ENCODE data around the gene ANKFY1. TPM values are rescaled to one million over a fixed set of nuclear protein-coding genes. Genes with fewer than 3 reads are reported as not detected.

Gene ANKFY1
- total and polyA plus RNA-seq, 2 experiments from 2014 or later = 18.6 to 32.8 TPM

GRCh38 chr17:4146641-4147040 lies 117.1 kb downstream of the ANKFY1 start:
- no peaks in the 10 kb centered on the region for H3K9me3 ChIP-seq (ENCODE audit: low read depth)
- 76% methylated on average over 5 of the region's 5 CpGs for WGBS (ENCODE audit: low lambda C conversion rate, missing lambda C conversion rate)
- TF ChIP-seq EZH2phosphoT487 (IDR thresholded peaks at IDR 0.05; ENCODE audit: low read depth, severe bottlenecking, unreplicated experiment) (no peak), EZH2 (IDR thresholded peaks at IDR 0.05; ENCODE audit: borderline replicate concordance) (no peak), CTCF (IDR thresholded peaks at IDR 0.05; ENCODE audit: poor library complexity) (no peak)
- H3K79me2 ChIP-seq = peaks cover 27% of the 10 kb centered on the region
- no peak overlapping the region for H2AFZ ChIP-seq
- H3K27ac ChIP-seq = no peak overlapping the region
- no peak for DNase-seq (ENCODE audit: low spot score)
- peaks cover 12% of the 10 kb centered on the region for H3K4me1 ChIP-seq (ENCODE audit: insufficient read depth)
- no peaks in the 10 kb centered on the region for H3K9me2 ChIP-seq (replicated peaks; ENCODE audit: insufficient read depth)
- H3K4me2 ChIP-seq = no peak overlapping the region
- no peak overlapping the region for H3K4me3 ChIP-seq
- H3K27me3 ChIP-seq = no peaks in the 10 kb centered on the region
- H3K36me3 ChIP-seq (replicated peaks; ENCODE audit: insufficient read depth, low read depth) = no peaks in the 10 kb centered on the region
- no peaks in the 10 kb centered on the region for H4K20me1 ChIP-seq (ENCODE audit: insufficient read depth, poor library complexity, severe bottlenecking)

DNA sequence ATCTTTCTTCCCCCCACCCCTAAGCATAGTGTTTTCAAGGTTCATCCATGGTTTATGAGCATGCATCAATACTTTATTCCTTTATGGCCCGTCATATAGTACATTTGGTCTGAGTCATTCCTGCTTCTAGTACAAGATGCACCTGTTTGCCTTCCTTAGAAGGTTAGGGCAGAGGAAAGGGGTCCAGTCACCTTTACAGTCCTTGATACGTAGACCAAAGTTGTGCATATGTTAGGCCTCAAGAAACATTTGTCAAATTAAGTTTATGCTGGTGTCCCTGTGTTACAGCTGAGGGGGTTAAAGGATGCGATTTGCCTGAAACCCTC lies 119.4 kb downstream of the ANKFY1 start:
- TF ChIP-seq EZH2phosphoT487 (IDR thresholded peaks at IDR 0.05; ENCODE audit: low read depth, severe bottlenecking, unreplicated experiment) = no peak
- TF ChIP-seq CTCF (IDR thresholded peaks at IDR 0.05; ENCODE audit: poor library complexity) = no peak
- no peak for TF ChIP-seq EZH2 (IDR thresholded peaks at IDR 0.05; ENCODE audit: borderline replicate concordance)
- H3K9me3 ChIP-seq (ENCODE audit: low read depth) = no peaks in the 10 kb centered on the region
- H3K4me2 ChIP-seq = peak overlapping the region; percentile 79
- H3K36me3 ChIP-seq (replicated peaks; ENCODE audit: insufficient read depth, low read depth) = no peaks in the 10 kb centered on the region
- no peak overlapping the region for H2AFZ ChIP-seq
- H3K9me2 ChIP-seq (replicated peaks; ENCODE audit: insufficient read depth) = no peaks in the 10 kb centered on the region
- H3K4me1 ChIP-seq (ENCODE audit: insufficient read depth) = peaks cover 31% of the 10 kb centered on the region
- peak overlapping the region; percentile 51 for H3K4me3 ChIP-seq
- peak overlapping the region; percentile 100 for H3K27ac ChIP-seq
- peak; percentile 47 for DNase-seq (ENCODE audit: low spot score)
- no peaks in the 10 kb centered on the region for H4K20me1 ChIP-seq (ENCODE audit: insufficient read depth, poor library complexity, severe bottlenecking)
- WGBS (ENCODE audit: low lambda C conversion rate, missing lambda C conversion rate) = 68% methylated on average over 3 of the region's 3 CpGs
- H3K27me3 ChIP-seq = no peaks in the 10 kb centered on the region
- peaks cover 50% of the 10 kb centered on the region for H3K79me2 ChIP-seq

- Histone ChIP-seq H3K4me2 (peak overlapping the region; percentile 79), H3K9me3 (ENCODE audit: low read depth) (no peaks in the 10 kb centered on the region), H3K79me2 (peaks cover 54% of the 10 kb centered on the region), H3K4me1 (ENCODE audit: insufficient read depth) (peaks cover 32% of the 10 kb centered on the region), H3K36me3 (replicated peaks; ENCODE audit: insufficient read depth, low read depth) (no peaks in the 10 kb centered on the region), H4K20me1 (ENCODE audit: insufficient read depth, poor library complexity, severe bottlenecking) (no peaks in the 10 kb centered on the region), H3K27ac (peak overlapping the region; percentile 100), H3K9me2 (replicated peaks; ENCODE audit: insufficient read depth) (no peaks in the 10 kb centered on the region), H3K27me3 (no peaks in the 10 kb centered on the region), H3K4me3 (peak overlapping the region; percentile 51), H2AFZ (peak overlapping the region; percentile 52)
- TF ChIP-seq EZH2phosphoT487 (IDR thresholded peaks at IDR 0.05; ENCODE audit: low read depth, severe bottlenecking, unreplicated experiment) (no peak), EZH2 (IDR thresholded peaks at IDR 0.05; ENCODE audit: borderline replicate concordance) (no peak), CTCF (IDR thresholded peaks at IDR 0.05; ENCODE audit: poor library complexity) (no peak)
- DNase-seq (ENCODE audit: low spot score) = peak; percentile 96
- 3% methylated on average over 69 of the region's 69 CpGs for WGBS (ENCODE audit: low lambda C conversion rate, missing lambda C conversion rate)
Measured at GRCh38 chr17:4143563-4144421, 120.0 kb downstream of the ANKFY1 start.

All from hepatocyte (in vitro differentiated cells).